ENCODE results near the gene SCN1A. TPM values are rescaled to one million over a fixed set of nuclear protein-coding genes. Genes with fewer than 3 reads are reported as not detected.
A peak's percentile ranks its signal among the peaks of the same experiment; 100 is the strongest.
"Not testable (repeated sequence)": the region's sequence is repeated elsewhere in the genome, so short reads cannot be mapped to it uniquely, and the experiment has no call there.

SCN1A gene
- total and polyA plus RNA-seq, 2 donors: 0.02 to 0.09 TPM

DNA sequence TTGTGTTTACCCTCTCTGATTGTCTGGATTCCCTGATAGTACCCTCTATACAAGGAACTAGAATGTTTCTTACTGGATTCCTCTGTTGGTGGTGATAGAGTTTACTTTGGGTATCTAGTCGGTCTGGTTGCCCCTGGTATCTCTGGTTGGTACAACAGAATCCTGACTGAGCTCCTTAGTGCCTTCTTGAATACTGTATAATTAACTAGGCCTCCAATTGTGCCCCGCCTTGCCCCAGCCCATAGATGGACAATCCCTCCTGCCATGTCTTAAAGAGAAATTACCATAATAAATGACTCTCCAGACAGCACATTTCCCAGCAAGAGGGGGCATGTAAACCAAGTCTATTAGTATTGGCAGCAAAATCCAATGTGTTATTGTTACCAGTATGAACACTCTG, 2.3 kb downstream of the SCN1A start:
- H3K27me3 ChIP-seq (ENCODE audit: control insufficient read depth in 2 of 2, insufficient read depth in 1 of 2, low read length in 1 of 2): no peaks in the 10 kb centered on the region
- no peaks in the 10 kb centered on the region for H3K9me3 ChIP-seq (ENCODE audit: control insufficient read depth in 2 of 2, insufficient read depth in 1 of 2, low read length in 1 of 2)
- DNase-seq (ENCODE audit: low read depth in 6 of 9, low spot score in 9 of 9): no peak
- no peaks in the 10 kb centered on the region for H3K4me1 ChIP-seq (ENCODE audit: control insufficient read depth in 2 of 2, insufficient read depth in 2 of 2, low read length in 2 of 2)
- WGBS: 97% methylated on average over 2 of the region's 2 CpGs
- no peaks in the 10 kb centered on the region for H3K36me3 ChIP-seq (ENCODE audit: control insufficient read depth in 2 of 2, insufficient read depth in 2 of 2, low read length in 1 of 2)
- no peak overlapping the region for H3K4me3 ChIP-seq (ENCODE audit: low read length in 2 of 2)
- H3K27ac ChIP-seq (ENCODE audit: low read depth in 1 of 2, low read length in 1 of 2): no peak overlapping the region

GRCh38 chr2:166118180-166118579, 9.6 kb downstream of the SCN1A start:
- Histone ChIP-seq H3K27ac (ENCODE audit: low read depth in 1 of 2, low read length in 1 of 2) (no peak overlapping the region), H3K9me3 (ENCODE audit: control insufficient read depth in 2 of 2, insufficient read depth in 1 of 2, low read length in 1 of 2) (no peaks in the 10 kb centered on the region), H3K36me3 (ENCODE audit: control insufficient read depth in 2 of 2, insufficient read depth in 2 of 2, low read length in 1 of 2) (no peaks in the 10 kb centered on the region), H3K27me3 (ENCODE audit: control insufficient read depth in 2 of 2, insufficient read depth in 1 of 2, low read length in 1 of 2) (no peaks in the 10 kb centered on the region), H3K4me1 (ENCODE audit: control insufficient read depth in 2 of 2, insufficient read depth in 2 of 2, low read length in 2 of 2) (no peaks in the 10 kb centered on the region), H3K4me3 (ENCODE audit: low read length in 2 of 2) (no peak overlapping the region)
- no peak for DNase-seq (ENCODE audit: low read depth in 6 of 9, low spot score in 9 of 9)
- WGBS: 95% methylated on average over 4 of the region's 4 CpGs

DNA sequence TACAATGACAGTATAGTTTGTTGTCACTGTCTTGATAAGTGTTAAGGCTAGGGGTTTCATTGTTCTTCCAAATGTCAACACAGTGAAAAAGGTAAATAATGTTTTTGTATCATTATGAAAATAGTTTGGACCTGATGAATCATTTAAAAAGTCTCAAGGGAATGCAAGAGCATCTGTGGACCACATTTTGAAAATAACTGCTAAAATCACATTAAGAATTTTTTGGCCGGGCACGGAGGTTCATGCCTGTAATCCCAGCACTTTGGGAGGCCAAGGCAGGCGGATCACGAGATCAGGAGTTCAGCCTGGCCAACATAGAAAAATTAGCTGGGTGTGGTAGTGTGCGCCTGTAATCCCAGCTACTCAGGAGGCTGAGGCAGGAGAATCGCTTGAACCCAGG, 10.3 kb downstream of the SCN1A start:
- Histone ChIP-seq H3K27me3 (ENCODE audit: control insufficient read depth in 2 of 2, insufficient read depth in 1 of 2, low read length in 1 of 2) (no peaks in the 10 kb centered on the region), H3K4me3 (ENCODE audit: low read length in 2 of 2) (no peak overlapping the region), H3K36me3 (ENCODE audit: control insufficient read depth in 2 of 2, insufficient read depth in 2 of 2, low read length in 1 of 2) (no peaks in the 10 kb centered on the region), H3K4me1 (ENCODE audit: control insufficient read depth in 2 of 2, insufficient read depth in 2 of 2, low read length in 2 of 2) (no peaks in the 10 kb centered on the region), H3K27ac (ENCODE audit: low read depth in 1 of 2, low read length in 1 of 2) (no peak overlapping the region), H3K9me3 (ENCODE audit: control insufficient read depth in 2 of 2, insufficient read depth in 1 of 2, low read length in 1 of 2) (no peaks in the 10 kb centered on the region)
- 97% methylated on average over 6 of the region's 6 CpGs for WGBS
- no peak for DNase-seq (ENCODE audit: low read depth in 6 of 9, low spot score in 9 of 9)

GRCh38 chr2:166115589-166115988, 12.2 kb downstream of the SCN1A start:
- Histone ChIP-seq H3K9me3 (ENCODE audit: control insufficient read depth in 2 of 2, insufficient read depth in 1 of 2, low read length in 1 of 2) (no peaks in the 10 kb centered on the region), H3K27me3 (ENCODE audit: control insufficient read depth in 2 of 2, insufficient read depth in 1 of 2, low read length in 1 of 2) (no peaks in the 10 kb centered on the region), H3K27ac (ENCODE audit: low read depth in 1 of 2, low read length in 1 of 2) (no peak overlapping the region), H3K4me1 (ENCODE audit: control insufficient read depth in 2 of 2, insufficient read depth in 2 of 2, low read length in 2 of 2) (no peaks in the 10 kb centered on the region), H3K36me3 (ENCODE audit: control insufficient read depth in 2 of 2, insufficient read depth in 2 of 2, low read length in 1 of 2) (no peaks in the 10 kb centered on the region), H3K4me3 (ENCODE audit: low read length in 2 of 2) (no peak overlapping the region)
- DNase-seq (ENCODE audit: low read depth in 6 of 9, low spot score in 9 of 9): no peak
- WGBS: 89% methylated on average over 4 of the region's 4 CpGs

DNA sequence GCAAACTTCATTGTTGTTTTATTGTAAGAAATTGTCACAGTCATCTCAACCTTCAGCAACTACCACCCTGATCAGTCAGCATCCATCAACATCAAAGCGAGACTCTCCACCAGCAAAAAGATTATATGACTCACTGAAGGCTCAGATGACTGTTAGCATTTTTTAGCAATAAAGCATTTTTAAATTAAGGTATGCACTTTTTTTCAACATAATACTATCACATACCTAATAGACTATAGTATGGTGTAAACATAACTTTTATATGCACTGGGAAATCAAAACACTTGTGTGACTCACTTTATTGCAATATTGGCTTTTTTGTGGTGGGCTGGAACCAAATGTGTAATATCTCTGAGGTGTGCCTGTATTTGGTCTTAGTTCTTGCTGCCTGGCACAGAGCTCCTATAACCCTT, 15.6 kb downstream of the SCN1A start:
- DNase-seq (ENCODE audit: low read depth in 6 of 9, low spot score in 9 of 9): no peak
- Histone ChIP-seq H3K4me3 (ENCODE audit: low read length in 2 of 2) (no peak overlapping the region), H3K36me3 (ENCODE audit: control insufficient read depth in 2 of 2, insufficient read depth in 2 of 2, low read length in 1 of 2) (no peaks in the 10 kb centered on the region), H3K27ac (ENCODE audit: low read depth in 1 of 2, low read length in 1 of 2) (no peak overlapping the region), H3K9me3 (ENCODE audit: control insufficient read depth in 2 of 2, insufficient read depth in 1 of 2, low read length in 1 of 2) (no peaks in the 10 kb centered on the region), H3K4me1 (ENCODE audit: control insufficient read depth in 2 of 2, insufficient read depth in 2 of 2, low read length in 2 of 2) (no peaks in the 10 kb centered on the region), H3K27me3 (ENCODE audit: control insufficient read depth in 2 of 2, insufficient read depth in 1 of 2, low read length in 1 of 2) (no peaks in the 10 kb centered on the region)
- 87% methylated on average over 1 of the region's 1 CpG for WGBS

GRCh38 chr2:166106431-166107015, 21.3 kb downstream of the SCN1A start:
- H3K9me3 ChIP-seq (ENCODE audit: control insufficient read depth in 2 of 2, insufficient read depth in 1 of 2, low read length in 1 of 2): no peaks in the 10 kb centered on the region
- WGBS: 70% methylated on average over 7 of the region's 7 CpGs
- H3K4me3 ChIP-seq (ENCODE audit: low read length in 2 of 2): no peak overlapping the region
- H3K36me3 ChIP-seq (ENCODE audit: control insufficient read depth in 2 of 2, insufficient read depth in 2 of 2, low read length in 1 of 2): no peaks in the 10 kb centered on the region
- DNase-seq (ENCODE audit: low read depth in 6 of 9, low spot score in 9 of 9): peak in 3 of 9 donors; percentile 3 to 19 (median 6)
- H3K27me3 ChIP-seq (ENCODE audit: control insufficient read depth in 2 of 2, insufficient read depth in 1 of 2, low read length in 1 of 2): no peaks in the 10 kb centered on the region
- no peak overlapping the region for H3K27ac ChIP-seq (ENCODE audit: low read depth in 1 of 2, low read length in 1 of 2)
- H3K4me1 ChIP-seq (ENCODE audit: control insufficient read depth in 2 of 2, insufficient read depth in 2 of 2, low read length in 2 of 2): no peaks in the 10 kb centered on the region

DNA sequence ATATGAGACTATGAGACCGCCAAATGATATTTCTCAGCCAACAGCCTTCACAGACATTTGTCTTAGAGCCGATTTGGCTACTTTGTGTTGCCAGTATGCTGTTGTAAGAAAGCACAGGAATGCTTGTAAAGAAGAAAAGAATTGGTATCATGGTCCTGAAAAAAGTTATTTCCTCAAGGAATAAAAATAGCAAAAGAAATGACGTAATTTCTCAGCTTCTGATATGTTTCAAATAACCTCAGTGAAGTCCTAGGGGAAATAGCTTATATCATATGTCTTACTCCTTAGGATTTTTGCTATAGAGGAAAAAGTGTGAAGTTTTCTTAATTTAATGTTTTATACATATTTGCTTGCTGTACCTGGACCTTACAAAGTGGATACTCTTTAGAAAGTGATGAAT, 23.0 kb downstream of the SCN1A start:
- Histone ChIP-seq H3K4me1 (ENCODE audit: control insufficient read depth in 2 of 2, insufficient read depth in 2 of 2, low read length in 2 of 2) (no peaks in the 10 kb centered on the region), H3K9me3 (ENCODE audit: control insufficient read depth in 2 of 2, insufficient read depth in 1 of 2, low read length in 1 of 2) (no peaks in the 10 kb centered on the region), H3K36me3 (ENCODE audit: control insufficient read depth in 2 of 2, insufficient read depth in 2 of 2, low read length in 1 of 2) (no peaks in the 10 kb centered on the region), H3K4me3 (ENCODE audit: low read length in 2 of 2) (no peak overlapping the region), H3K27ac (ENCODE audit: low read depth in 1 of 2, low read length in 1 of 2) (no peak overlapping the region), H3K27me3 (ENCODE audit: control insufficient read depth in 2 of 2, insufficient read depth in 1 of 2, low read length in 1 of 2) (no peaks in the 10 kb centered on the region)
- no peak for DNase-seq (ENCODE audit: low read depth in 6 of 9, low spot score in 9 of 9)
- 94% methylated on average over 3 of the region's 3 CpGs for WGBS

DNA sequence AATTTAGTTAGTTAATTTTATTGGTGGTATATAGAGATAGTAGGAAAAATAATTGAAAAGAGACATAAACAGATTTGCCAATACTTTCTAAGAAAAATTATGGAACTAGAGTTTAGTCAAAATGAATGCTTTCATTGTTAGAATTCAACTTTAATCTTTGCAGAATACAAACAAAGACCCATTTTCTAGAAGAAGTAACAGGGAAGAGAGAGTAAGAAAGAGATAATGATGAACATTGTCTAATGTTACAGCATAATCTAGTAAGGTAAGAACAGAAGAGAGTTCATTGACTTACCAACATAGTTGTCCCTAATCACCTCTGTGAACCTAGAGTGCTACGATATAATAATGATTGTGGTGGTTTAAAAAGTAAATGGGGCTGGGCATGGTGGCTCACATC, 23.7 kb downstream of the SCN1A start:
- no peaks in the 10 kb centered on the region for H3K36me3 ChIP-seq (ENCODE audit: control insufficient read depth in 2 of 2, insufficient read depth in 2 of 2, low read length in 1 of 2)
- H3K4me1 ChIP-seq (ENCODE audit: control insufficient read depth in 2 of 2, insufficient read depth in 2 of 2, low read length in 2 of 2): no peaks in the 10 kb centered on the region
- no peaks in the 10 kb centered on the region for H3K27me3 ChIP-seq (ENCODE audit: control insufficient read depth in 2 of 2, insufficient read depth in 1 of 2, low read length in 1 of 2)
- no peak overlapping the region for H3K27ac ChIP-seq (ENCODE audit: low read depth in 1 of 2, low read length in 1 of 2)
- H3K9me3 ChIP-seq (ENCODE audit: control insufficient read depth in 2 of 2, insufficient read depth in 1 of 2, low read length in 1 of 2): no peaks in the 10 kb centered on the region
- no peak overlapping the region for H3K4me3 ChIP-seq (ENCODE audit: low read length in 2 of 2)
- 94% methylated on average over 1 of the region's 1 CpG for WGBS
- no peak for DNase-seq (ENCODE audit: low read depth in 6 of 9, low spot score in 9 of 9)

DNA sequence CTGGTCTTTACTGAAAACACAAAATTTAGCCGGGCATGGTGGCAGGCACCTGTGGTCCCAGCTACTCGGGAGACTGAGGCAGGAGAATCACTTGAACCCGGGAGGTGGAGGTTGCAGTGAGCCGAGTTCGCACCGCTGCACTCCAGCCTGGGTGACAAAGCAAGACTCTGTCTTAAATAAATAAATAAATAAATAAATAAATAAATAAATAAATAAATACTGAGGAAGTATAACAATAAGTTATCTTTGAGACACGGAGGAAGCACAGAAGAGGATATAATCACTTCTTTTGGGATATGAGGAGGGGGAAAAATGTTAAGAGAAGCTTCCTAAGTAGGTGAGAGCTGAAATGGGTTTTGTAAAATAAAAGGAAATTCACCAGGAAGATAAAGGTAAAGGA, 24.5 kb downstream of the SCN1A start:
- H3K4me3 ChIP-seq (ENCODE audit: low read length in 2 of 2); H3K4me1 ChIP-seq (ENCODE audit: control insufficient read depth in 2 of 2, insufficient read depth in 2 of 2, low read length in 2 of 2); H3K27me3 ChIP-seq (ENCODE audit: control insufficient read depth in 2 of 2, insufficient read depth in 1 of 2, low read length in 1 of 2); H3K9me3 ChIP-seq (ENCODE audit: control insufficient read depth in 2 of 2, insufficient read depth in 1 of 2, low read length in 1 of 2); H3K27ac ChIP-seq (ENCODE audit: low read depth in 1 of 2, low read length in 1 of 2); DNase-seq (ENCODE audit: low read depth in 6 of 9, low spot score in 9 of 9); H3K36me3 ChIP-seq (ENCODE audit: control insufficient read depth in 2 of 2, insufficient read depth in 2 of 2, low read length in 1 of 2): not testable (repeated sequence)
- 97% methylated on average over 7 of the region's 7 CpGs for WGBS

DNA sequence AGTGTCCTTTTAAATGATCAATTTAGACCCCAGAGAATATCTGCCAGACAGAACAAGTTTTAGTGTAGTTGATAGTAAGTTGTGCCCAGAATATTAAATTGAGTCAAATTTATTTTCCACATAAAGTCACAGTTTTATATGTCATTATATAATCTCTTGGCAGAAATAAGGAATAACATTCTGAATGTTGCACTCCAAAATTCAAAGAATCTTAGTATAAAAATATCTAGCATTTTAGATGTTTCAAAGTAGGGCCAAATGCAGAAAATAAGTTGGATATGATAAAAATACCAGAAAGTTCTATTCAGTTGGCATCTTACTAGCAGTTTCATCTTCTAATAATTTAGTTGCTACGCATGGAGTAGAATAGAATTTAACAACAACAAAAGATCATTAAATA, 33.5 kb downstream of the SCN1A start:
- Histone ChIP-seq H3K27me3 (ENCODE audit: control insufficient read depth in 2 of 2, insufficient read depth in 1 of 2, low read length in 1 of 2) (no peaks in the 10 kb centered on the region), H3K9me3 (ENCODE audit: control insufficient read depth in 2 of 2, insufficient read depth in 1 of 2, low read length in 1 of 2) (no peaks in the 10 kb centered on the region), H3K4me3 (ENCODE audit: low read length in 2 of 2) (no peak overlapping the region), H3K36me3 (ENCODE audit: control insufficient read depth in 2 of 2, insufficient read depth in 2 of 2, low read length in 1 of 2) (no peaks in the 10 kb centered on the region), H3K27ac (ENCODE audit: low read depth in 1 of 2, low read length in 1 of 2) (no peak overlapping the region), H3K4me1 (ENCODE audit: control insufficient read depth in 2 of 2, insufficient read depth in 2 of 2, low read length in 2 of 2) (no peaks in the 10 kb centered on the region)
- no peak for DNase-seq (ENCODE audit: low read depth in 6 of 9, low spot score in 9 of 9)
- 96% methylated on average over 1 of the region's 1 CpG for WGBS
